Measurements from ENCODE around the gene TRIM67.

- no peak for TF ChIP-seq POLR2A (IDR thresholded peaks at IDR 0.05; ENCODE audit: low read length)
- TF ChIP-seq CTCF (IDR thresholded peaks at IDR 0.05): no peak
- no peak for TF ChIP-seq BHLHE40 (IDR thresholded peaks at IDR 0.05; ENCODE audit: low read depth, low read length)
- TF ChIP-seq REST (IDR thresholded peaks at IDR 0.05): no peak
- TF ChIP-seq PHF8 (IDR thresholded peaks at IDR 0.05; ENCODE audit: borderline replicate concordance, low read depth): no peak
- no peak for TF ChIP-seq USF2 (IDR thresholded peaks at IDR 0.05)
- no peak for TF ChIP-seq MAX (IDR thresholded peaks at IDR 0.05)
- TF ChIP-seq JUN (IDR thresholded peaks at IDR 0.05): no peak
- TF ChIP-seq MYC (IDR thresholded peaks at IDR 0.05; ENCODE audit: borderline replicate concordance, low read length): no peak
- TF ChIP-seq EHMT2 (IDR thresholded peaks at IDR 0.05; ENCODE audit: low read depth): no peak
These were observed 28.6 kb downstream of the TRIM67 start for GRCh38 chr1:231190456-231190855.

All from A549 (cell line).